ENCODE data around the gene ISG15.

ISG15 gene

GRCh38 chr1:974293-974640 lies 39.0 kb upstream of the ISG15 start:
- TF ChIP-seq EGR1 (IDR thresholded peaks at IDR 0.05) (no peak), ZBTB7A (IDR thresholded peaks at IDR 0.05; ENCODE audit: low read depth) (no peak), TCF12 (IDR thresholded peaks at IDR 0.05; ENCODE audit: low read depth) (no peak), FOXM1 (IDR thresholded peaks at IDR 0.05; ENCODE audit: borderline replicate concordance, low read depth) (no peak), CREB1 (IDR thresholded peaks at IDR 0.05; ENCODE audit: low read depth) (no peak), TEAD4 (IDR thresholded peaks at IDR 0.05) (no peak), YY1 (IDR thresholded peaks at IDR 0.05; ENCODE audit: low read depth) (no peak), MAX (IDR thresholded peaks at IDR 0.05) (no peak)

- TF ChIP-seq TEAD4 (IDR thresholded peaks at IDR 0.05) (no peak), YY1 (IDR thresholded peaks at IDR 0.05; ENCODE audit: low read depth) (no peak), EGR1 (IDR thresholded peaks at IDR 0.05) (no peak), TAF1 (IDR thresholded peaks at IDR 0.05; ENCODE audit: low read depth) (no peak), CREB1 (IDR thresholded peaks at IDR 0.05; ENCODE audit: low read depth) (no peak), RAD21 (IDR thresholded peaks at IDR 0.05; ENCODE audit: low read depth) (no peak), CEBPB (IDR thresholded peaks at IDR 0.05) (no peak), USF1 (IDR thresholded peaks at IDR 0.05) (no peak), ZBTB7A (IDR thresholded peaks at IDR 0.05; ENCODE audit: low read depth) (no peak), REST (IDR thresholded peaks at IDR 0.05; ENCODE audit: low read depth) (no peak), EP300 (IDR thresholded peaks at IDR 0.05; ENCODE audit: borderline replicate concordance) (no peak), NFIC (IDR thresholded peaks at IDR 0.05) (no peak)
Observed at GRCh38 chr1:974687-975328, 38.5 kb upstream of the ISG15 start.

GRCh38 chr1:975365-975764 lies 37.9 kb upstream of the ISG15 start:
- TF ChIP-seq CREB1 (IDR thresholded peaks at IDR 0.05; ENCODE audit: low read depth), result no peak
- no peak for TF ChIP-seq EGR1 (IDR thresholded peaks at IDR 0.05)
- no peak for TF ChIP-seq CEBPB (IDR thresholded peaks at IDR 0.05)
- no peak for TF ChIP-seq RAD21 (IDR thresholded peaks at IDR 0.05; ENCODE audit: low read depth)
- no peak for TF ChIP-seq YY1 (IDR thresholded peaks at IDR 0.05; ENCODE audit: low read depth)
- TF ChIP-seq USF1 (IDR thresholded peaks at IDR 0.05), result no peak
- TF ChIP-seq EP300 (IDR thresholded peaks at IDR 0.05; ENCODE audit: borderline replicate concordance), result no peak
- no peak for TF ChIP-seq TCF12 (IDR thresholded peaks at IDR 0.05; ENCODE audit: low read depth)
- TF ChIP-seq TEAD4 (IDR thresholded peaks at IDR 0.05), result no peak
- no peak for TF ChIP-seq ZBTB7A (IDR thresholded peaks at IDR 0.05; ENCODE audit: low read depth)
- no peak for TF ChIP-seq FOXM1 (IDR thresholded peaks at IDR 0.05; ENCODE audit: borderline replicate concordance, low read depth)
- no peak for TF ChIP-seq REST (IDR thresholded peaks at IDR 0.05; ENCODE audit: low read depth)
- TF ChIP-seq NFIC (IDR thresholded peaks at IDR 0.05), result no peak
- TF ChIP-seq MAX (IDR thresholded peaks at IDR 0.05), result no peak

- 0 out of 2 replicates have a peak, but pooled peaks have one; percentile 30 for TF ChIP-seq ZBTB7A (IDR thresholded peaks at IDR 0.05; ENCODE audit: low read depth)
- peak; percentile 40; the same call in 1 of the 2 replicates for TF ChIP-seq RAD21 (IDR thresholded peaks at IDR 0.05; ENCODE audit: low read depth)
- no peak for TF ChIP-seq YY1 (IDR thresholded peaks at IDR 0.05; ENCODE audit: low read depth)
Observed at GRCh38 chr1:975896-976683, 37.2 kb upstream of the ISG15 start.

GRCh38 chr1:978069-978834 lies 35.0 kb upstream of the ISG15 start:
- TF ChIP-seq EP300 (IDR thresholded peaks at IDR 0.05; ENCODE audit: borderline replicate concordance) (no peak), NFIC (IDR thresholded peaks at IDR 0.05) (no peak; the same call in 1 of the 2 replicates), USF1 (IDR thresholded peaks at IDR 0.05) (no peak; the same call in 1 of the 2 replicates), FOXM1 (IDR thresholded peaks at IDR 0.05; ENCODE audit: borderline replicate concordance, low read depth) (no peak), CREB1 (IDR thresholded peaks at IDR 0.05; ENCODE audit: low read depth) (no peak), YY1 (IDR thresholded peaks at IDR 0.05; ENCODE audit: low read depth) (no peak), EGR1 (IDR thresholded peaks at IDR 0.05) (no peak), TAF1 (IDR thresholded peaks at IDR 0.05; ENCODE audit: low read depth) (no peak), CEBPB (IDR thresholded peaks at IDR 0.05) (no peak), ZBTB7A (IDR thresholded peaks at IDR 0.05; ENCODE audit: low read depth) (no peak)

Data from Ishikawa (cell line).